NCI-H446 treated with DMSO at 0.1 percent for 48 hours (cell line): ENCODE measurements around the gene ANKRD13B.
"Not testable (repeated sequence)": the region's sequence is repeated elsewhere in the genome, so short reads cannot be mapped to it uniquely, and the experiment has no call there.

Source experiments
- DNase-seq: peaks from one replicate; lab custom pipeline; 2025; lab: John Stamatoyannopoulos, UW

ANKRD13B gene

DNA sequence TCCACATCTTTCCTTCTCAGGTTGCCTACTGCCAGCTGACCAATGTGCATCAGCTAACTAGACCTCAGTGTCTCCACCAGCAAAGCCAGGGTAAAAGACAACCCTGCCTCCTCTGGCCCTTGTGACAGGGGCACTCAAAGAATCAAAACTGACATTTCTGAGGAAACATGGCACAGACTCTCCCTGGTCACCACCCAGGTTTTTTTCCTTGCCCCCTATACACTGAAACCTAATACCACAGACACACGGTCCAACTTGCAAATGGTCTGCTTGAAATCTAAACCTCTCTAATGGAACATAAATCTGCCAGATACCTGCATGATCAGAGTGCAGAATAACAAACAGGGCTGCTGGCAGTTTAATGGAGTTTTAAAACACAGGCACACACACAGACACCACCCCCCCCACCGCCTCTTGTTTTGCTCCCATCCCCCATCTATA, 49.3 kb downstream of the ANKRD13B start:
- no peak for DNase-seq

DNA sequence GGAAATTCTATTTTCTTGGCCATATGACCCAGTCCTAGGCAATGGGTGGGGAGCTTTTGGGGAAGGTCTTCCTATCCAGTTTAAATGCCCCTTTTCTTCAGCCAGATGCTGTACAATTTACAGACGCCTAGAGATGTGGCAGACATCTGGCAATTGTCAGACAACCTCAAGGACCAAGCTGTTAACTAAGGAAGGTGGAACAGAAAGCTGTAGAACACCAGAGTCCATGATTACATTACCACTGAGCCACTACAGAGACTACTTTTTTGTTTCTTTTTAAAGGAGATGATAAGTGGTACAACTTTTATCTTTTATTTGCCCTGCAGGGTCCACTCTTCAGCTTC, 50.9 kb downstream of the ANKRD13B start:
- DNase-seq, result no peak

DNA sequence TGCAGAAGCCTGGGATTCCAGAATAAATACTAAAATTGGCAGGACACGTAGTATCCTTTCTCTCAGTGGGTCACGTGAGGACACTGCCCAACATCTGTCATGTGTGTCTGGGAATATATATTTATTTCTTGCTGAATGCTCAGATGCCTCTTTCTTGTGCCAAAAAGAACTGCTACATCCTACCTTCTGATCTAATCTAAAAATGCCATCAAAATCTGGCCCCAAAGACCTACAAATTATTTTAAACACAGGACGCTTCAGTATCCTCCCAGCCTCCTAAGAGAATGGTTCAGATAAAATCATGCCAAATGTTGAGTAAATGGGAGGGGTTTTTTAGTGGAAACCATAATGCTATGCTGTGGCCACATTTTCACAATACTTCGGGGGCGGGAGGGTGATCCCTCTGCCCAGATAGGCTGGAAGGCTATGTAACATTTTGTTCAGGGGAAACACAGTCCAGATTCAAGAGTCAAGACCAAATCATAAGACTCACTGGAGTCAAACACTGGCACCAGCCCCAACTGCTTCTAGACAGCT, 52.7 kb downstream of the ANKRD13B start:
- DNase-seq, result peak; percentile 73

DNA sequence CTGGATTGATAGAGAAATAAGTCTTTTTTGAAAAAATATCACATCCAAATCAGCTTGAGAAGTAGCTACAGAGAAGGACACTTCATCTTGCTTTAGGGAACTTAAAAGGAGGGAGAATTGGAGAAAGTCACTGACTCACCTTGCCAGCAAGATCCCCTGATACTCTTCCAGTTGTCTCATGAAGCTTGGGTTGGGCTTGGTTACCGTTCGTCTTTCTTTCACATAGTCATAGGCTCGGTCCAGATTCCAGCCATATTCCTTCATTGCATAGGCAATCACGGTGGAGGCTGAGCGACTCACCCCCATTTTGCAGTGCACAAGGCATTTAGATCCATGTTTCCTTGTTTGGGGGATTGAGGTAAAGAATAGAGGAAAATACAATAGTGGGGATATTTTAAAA, 55.1 kb downstream of the ANKRD13B start:
- no peak for DNase-seq

DNA sequence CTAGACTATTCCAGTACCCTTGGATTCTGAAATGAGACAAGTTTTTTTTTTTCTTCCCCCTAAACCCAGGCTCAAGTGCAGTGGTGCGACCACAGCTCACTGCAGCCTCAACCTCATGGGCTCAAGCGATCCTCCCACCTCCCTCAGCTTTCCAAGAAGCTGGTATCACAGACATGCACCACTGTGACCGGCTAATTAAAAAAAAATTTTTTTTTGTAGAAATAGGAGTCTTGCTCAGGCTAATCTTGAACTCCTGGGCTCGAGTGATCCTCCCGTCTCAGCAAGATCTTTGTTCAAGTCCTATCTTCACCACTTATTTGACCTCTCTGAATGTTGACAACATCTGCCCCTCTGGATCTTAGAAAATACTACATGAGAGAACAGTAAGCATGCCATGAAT, 56.4 kb downstream of the ANKRD13B start:
- no peak for DNase-seq

DNA sequence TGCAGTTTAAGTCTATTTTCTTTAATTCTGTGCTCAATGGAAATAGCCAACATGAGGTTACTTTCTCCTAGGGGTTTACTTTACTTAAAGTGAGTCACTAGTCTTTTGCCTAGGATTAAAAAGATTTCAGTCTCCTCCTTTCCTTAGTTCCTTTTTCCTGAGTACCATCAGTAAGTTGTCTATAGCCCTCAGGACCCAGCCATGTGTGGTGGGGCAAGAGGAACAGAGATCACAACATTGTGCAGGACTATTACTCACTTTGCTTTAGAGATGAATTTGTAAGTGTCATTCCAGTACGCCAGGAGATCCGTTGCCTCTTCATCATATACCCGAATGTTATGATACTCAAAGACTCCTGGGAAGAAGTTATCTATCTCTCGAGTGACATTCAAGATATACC, 57.5 kb downstream of the ANKRD13B start:
- no peak for DNase-seq

DNA sequence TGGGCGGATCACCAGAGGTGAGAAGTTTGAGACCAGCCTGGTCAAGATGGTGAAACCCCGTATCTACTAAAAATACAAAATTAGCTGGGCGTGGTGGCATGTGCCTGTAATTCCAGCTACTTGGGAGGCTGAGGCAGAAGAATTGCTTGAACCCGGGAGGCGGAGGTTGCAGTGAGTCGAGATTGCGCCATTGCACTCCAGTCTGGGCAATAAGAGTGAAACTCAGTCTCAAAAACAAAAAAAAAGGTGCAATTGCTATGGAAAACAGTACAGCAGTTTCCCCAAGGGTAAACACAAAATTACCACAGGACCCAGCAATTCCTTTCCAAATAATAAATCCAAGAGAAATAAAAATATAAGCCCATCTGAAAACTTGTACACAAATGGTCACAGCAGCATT, 59.0 kb downstream of the ANKRD13B start:
- DNase-seq, result not testable (repeated sequence)

DNA sequence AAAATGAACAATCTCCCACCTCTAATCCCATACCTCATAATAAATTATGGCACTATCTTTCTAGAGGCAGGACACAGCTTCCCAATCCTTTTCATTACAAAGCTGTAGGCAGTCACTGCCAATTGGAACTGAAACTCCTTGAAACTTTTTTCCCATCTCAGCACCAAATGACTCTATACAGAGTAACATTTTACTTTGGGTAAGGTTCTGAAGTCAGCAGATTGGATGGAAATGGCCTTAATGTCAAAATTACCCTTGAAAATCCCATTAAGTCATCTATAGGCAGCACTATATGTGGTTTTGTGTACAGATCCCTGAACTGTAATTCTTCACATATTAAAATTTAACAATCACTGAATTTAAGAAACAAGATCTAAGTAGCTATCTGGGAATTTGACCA, 60.0 kb downstream of the ANKRD13B start:
- DNase-seq, result no peak

DNA sequence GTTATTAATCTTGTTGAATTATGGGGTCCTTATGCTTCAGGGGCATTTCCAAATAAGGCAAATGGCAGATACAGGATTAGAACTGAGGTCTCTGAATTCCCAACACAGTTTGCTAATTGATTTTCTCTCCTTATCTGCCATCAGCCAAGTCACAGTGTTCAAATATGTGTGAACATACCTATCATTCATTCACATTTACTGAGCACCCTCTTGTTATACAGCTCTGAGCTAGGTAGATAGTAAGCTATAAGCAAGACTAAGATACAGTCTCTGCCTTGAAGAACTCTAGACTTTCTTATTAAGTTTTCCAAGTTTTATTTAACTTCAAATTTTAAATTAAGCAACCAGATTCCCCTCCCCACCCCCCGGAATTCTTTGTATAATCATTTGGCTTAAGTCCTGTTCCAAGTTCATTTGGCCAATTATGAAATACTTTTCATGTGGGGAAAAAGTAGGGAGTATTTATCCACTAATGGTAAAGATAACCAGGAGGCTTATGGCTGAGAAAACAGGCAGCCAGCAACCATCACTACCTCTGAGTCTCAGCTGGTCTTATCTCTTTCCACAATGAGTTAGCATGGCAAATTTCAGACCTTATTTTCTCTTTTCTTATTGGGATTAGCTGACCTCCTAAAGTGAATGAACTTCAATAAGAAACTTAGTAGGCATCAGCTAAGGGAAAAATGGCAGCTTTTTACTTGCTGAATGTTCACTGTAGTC, 61.2 kb downstream of the ANKRD13B start:
- DNase-seq, result no peak

DNA sequence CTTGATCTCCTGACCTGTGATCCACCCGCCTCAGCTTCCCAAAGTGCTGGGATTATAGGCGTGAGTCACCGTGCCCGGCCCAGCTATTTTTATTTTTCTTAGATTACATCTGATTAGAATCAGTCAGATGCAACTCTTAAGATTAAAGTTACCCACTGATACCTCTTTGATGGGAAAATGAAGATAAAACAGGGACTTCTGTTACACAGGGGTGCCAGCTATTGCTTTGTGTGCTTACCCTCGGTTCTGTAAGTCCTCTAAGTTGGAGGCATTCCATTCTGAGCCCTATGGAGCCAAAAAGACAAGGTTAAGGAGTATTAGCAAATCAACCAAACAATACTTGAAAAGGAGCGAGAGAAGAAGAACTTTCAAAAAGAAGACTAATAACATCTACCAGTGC, 62.4 kb downstream of the ANKRD13B start:
- no peak for DNase-seq

DNA sequence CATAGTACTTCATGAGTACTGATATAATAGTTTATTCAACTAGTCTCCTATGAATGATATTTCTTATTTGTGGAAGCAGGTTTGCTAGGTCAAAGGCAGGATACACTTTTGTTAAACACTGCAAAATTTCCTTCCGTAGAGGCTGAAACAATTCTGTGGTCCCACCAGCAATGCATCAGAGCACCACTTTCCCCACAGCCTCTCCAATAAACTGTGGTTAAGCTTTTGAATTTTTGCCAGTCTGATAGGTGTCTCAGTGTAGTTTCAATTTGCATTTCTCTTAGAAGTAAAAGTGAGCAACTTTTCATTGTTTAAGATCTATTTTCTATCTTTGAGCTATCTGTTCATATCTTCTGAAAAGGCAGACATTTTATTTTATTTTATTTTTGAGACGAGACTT, 66.2 kb downstream of the ANKRD13B start:
- no peak for DNase-seq

DNA sequence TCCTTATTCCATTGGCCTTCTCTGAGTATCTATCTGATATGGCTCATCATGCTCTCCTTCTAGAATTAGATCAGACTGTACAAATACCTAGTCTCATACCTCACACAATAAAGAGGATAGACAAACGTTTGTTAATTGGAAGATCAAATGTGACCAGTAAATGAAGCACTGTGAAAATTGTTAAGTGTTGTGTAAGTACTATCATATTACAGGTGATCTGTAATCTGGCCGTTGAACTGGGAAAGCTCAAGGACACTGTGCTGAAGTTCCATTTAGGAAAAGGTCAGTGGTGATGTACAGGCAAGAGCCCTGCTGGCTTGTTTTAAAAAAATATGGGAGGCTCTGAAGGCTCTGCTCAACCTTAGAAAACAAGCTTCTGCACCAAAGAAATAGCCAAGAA, 68.3 kb downstream of the ANKRD13B start:
- DNase-seq, result no peak

DNA sequence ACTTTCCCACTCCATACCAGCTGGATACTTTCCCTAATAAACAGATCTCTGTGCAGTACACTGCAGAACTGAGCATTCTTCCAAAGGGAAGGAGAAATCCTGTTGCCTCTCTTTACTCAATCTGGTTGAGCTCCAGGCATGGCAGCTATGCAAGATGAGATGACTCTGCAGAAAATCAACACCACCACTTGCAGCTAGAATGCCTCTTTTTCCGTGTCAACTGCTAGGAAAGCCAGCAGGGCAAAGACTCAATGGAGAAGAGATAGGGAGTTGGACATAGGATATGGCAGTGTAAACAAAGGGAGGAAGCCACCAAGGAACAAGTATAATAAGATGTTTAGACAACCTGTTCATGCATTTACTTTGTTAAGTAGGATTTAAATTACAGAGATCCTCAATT, 70.2 kb downstream of the ANKRD13B start:
- no peak for DNase-seq
